NCI-H2196 treated with DMSO at 0.1 percent for 48 hours (cell line): Measurements from ENCODE around the gene PAXX.

Source experiments
- DNase-seq: peaks from one replicate; lab custom pipeline; 2025; ENCODE audit not compliant: unreplicated experiment; lab: John Stamatoyannopoulos, UW

PAXX gene

DNA sequence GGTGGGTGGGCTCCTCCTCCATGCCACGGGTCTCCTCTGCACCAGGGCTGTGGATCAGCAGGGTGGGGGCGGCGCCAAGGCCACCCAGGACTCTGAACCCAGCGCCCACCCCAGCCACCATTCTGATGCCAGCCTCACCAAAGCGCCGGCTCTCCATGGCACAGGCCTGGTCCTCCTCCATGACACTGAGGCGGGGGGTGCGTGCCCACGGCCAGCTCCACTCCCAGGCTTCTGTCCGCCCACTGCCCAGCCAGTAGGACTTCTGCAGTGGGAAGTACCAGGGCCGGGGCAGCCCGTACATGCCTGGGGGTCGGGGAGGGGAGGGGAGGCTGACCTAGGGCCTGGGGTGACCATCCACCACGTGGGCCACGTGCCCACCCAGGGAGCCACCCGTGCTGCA is 24.2 kb downstream of the PAXX start:
- no peak for DNase-seq

- DNase-seq, result no peak
These were observed 24.8 kb downstream of the PAXX start for GRCh38 chr9:137017071-137017470.

DNA sequence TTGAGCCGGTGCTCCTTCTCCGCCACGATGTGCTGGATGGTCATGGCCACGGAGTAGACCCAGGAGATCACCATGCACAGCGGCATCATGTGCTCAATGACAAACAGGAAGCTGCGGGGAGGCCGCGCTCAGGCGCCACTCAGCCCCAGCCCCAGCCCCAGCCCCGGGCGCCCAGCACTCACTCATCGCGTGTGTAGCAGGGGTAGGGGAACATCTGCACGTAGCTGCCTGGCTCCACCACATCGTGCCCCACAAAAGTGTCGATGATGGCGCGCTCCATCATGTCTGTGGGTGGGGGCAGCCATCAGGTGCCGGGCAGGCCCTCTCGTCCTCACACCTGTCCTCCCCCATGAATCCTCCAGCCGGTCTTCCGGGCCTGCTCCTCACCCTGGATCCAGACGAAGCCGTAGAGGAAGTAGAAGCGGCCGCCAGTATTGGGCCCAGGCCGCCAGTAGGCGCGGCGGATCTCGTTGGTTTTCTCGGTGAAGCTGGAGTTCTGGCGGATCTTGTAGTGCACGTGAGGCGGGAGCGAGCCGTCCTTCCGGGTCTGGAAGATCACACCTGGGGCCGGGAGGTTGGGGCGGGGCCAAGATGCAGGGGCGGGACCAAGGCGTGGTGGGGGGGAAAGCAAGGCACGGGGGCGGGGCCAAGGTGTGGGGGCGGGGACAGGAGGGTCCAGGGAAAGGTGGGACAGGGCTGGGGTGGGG is 25.7 kb downstream of the PAXX start:
- DNase-seq, result no peak

- DNase-seq, result no peak
These were observed 26.7 kb downstream of the PAXX start for GRCh38 chr9:137018761-137019559.

GRCh38 chr9:137019891-137020683 is 27.9 kb downstream of the PAXX start:
- no peak for DNase-seq

DNA sequence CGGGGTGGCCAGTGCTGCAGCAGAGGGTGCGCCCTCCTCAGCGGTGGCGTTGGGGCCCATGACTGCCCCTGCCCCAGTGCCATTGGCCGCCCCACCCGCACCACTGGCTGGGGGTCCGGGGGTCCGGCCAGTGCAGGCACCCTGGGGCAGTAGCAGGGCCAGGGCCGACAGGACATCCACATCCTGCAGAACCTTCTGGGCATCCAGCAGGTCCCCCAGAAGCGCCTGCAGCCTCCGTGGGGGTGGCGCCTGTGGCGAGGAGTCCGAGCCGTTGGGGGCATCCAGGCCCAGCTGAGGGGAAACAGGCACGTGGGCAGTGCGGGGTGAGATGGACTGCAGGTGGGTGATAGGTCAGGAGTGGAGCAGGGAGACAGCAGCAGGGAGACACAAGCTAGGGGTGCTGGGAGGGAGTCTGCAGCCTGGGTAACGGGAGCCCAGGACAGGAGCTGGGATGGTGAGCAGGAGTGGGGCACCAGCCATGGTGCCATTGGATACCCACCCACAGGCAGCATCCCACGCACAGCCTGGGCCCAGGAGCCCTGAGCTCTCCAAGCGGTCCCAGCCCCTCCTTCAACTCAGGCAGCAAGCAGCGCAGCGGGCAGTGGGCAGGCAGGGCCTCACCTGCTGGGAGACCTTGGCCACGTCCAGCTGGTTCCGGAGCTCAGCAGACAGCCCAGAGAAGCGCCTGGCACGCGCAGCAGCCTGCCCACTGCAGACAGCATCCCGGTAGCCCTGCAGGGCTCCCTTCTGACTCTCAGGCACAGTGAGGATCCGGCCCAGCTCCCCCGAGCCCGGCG is 28.7 kb downstream of the PAXX start:
- no peak for DNase-seq

GRCh38 chr9:137021568-137021978 is 29.4 kb downstream of the PAXX start:
- DNase-seq, result no peak

DNA sequence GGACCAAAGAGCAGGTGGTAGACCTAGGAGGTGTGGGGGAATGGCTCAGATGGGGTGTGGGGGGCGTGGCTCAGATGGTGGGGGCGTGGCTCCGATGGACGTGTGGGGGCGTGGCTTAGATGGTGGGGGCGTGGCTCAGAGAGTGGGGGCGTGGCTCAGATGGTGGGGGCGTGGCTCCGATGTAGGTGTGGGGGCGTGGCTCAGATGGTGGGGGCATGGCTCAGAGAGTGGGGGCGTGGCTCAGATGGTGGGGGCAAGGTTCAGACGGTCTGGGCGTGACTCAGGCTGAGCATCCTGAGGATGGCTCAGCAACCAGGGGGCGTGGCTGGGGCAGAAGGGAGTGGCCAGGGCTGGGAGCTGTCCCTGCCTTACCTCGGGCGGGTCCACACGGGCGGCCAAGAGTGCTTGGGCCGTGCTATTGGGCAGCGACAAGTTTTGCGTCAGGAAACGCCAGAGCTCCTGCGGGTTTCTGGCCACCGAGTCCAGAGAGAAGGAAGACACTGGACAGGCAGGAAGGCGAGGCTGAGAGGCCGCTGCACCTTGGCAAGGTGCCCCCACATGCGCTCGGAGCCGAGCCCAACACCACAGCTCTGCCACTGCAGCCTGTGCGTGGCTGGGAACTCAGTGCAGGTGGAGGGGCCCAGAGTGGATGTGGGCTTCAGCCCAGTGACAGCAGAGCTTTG is 29.9 kb downstream of the PAXX start:
- peak; percentile 91 for DNase-seq

DNA sequence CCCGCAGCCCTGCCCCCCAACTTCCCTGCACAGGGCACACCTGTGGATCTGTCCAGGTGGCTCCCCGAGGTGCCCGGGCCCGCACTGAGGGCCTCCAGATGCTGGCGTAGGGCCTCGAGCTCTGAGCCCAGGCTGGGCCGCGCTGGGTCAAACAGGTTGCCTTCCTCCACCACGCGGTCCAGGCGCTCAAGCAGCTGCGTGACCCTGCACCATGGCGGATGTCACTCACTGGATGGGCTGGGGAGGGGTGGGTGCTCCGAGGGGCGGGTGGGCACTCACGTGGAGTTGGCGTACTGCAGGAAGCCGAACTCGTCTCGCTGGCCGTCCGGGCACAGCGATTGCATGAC is 30.4 kb downstream of the PAXX start:
- DNase-seq, result no peak

GRCh38 chr9:137023157-137023556 is 30.9 kb downstream of the PAXX start:
- no peak for DNase-seq

DNA sequence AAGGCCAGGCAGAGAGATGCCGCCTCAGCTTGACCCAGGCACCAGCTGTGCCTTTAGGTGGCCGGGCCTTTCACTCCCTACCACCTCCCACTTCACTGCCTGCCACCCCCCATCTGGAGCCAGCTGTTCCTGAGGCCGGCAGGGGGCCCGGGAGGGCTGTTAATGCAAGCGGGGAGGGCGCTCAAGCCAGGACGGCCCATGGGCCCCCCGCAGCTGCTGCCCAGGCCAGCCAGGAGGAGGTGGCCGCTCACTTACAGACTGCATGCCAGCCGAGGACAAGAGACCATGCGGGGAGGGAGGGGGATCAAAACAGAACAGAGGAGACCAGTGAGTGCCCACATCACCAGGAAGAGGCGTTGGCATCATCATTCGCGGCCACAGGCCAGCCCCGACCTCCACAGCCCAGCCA is 31.4 kb downstream of the PAXX start:
- no peak for DNase-seq

GRCh38 chr9:137025517-137025966 is 33.3 kb downstream of the PAXX start:
- DNase-seq, result peak; percentile 95

DNA sequence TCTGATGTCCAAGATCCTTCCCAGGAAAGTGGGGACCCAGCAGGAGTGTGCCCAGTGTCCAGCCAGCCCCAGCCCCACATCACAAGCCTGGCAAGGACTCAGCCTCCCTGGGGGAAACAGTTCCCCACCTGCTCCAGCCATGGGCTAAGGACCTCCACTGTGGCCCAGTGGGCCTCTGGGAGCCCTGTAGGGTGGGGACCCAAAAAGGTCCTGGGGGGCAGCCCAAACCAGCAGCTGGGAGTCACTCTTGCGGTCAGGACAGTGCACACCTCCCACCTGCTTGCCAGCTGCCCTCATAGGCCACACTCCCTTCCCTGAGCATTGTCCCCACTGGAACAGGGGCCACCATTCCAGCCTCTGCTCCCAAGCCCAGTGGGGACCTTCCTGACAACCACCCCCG is 34.2 kb downstream of the PAXX start:
- DNase-seq, result no peak

DNA sequence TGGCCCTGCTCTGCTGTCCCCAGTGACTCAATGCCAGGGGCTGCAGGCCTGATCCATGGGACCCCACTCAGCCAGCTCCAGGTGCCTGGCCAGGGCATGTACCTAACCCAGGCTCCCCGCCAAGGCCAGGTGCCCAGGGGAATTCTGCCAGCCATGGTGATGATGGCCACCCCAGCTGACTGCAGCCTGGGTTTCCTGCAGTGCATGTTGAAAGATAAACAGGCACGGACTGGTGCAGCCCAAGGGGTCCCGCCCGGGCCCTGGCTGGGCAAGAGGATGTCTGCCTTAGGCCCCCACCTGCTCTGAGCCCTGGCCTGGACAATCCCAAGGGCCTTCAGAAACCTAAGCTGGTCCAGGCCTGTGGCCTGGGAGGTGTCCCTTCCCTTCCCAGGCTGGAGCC is 34.6 kb downstream of the PAXX start:
- no peak for DNase-seq

- DNase-seq, result no peak
These were observed 35.4 kb downstream of the PAXX start, which contains the start of gene ABCA2 for GRCh38 chr9:137027369-137028262. Gene ABCA2, minus strand, starts transcription at chr9:137028237. Its CDS starts 97 bp downstream, at chr9:137028140.

GRCh38 chr9:137028263-137029057 is 36.2 kb downstream of the PAXX start:
- DNase-seq, result peak; percentile 74

- peak; percentile 59 for DNase-seq
These were observed 37.1 kb downstream of the PAXX start for GRCh38 chr9:137029058-137029936.
